Activated CD8-positive, alpha-beta memory T cell treated with anti-CD3 and anti-CD28 coated beads for 4 hours (primary cell): ENCODE data around the gene ANKRD63.

ENCODE experiments used
- DNase-seq, 2 donors: peaks; one replicate each; pipeline ENCODE4 v3.0.0-alpha.2; 2020; ENCODE audit warnings: low read depth in 2 of 2

The ANKRD63 gene

GRCh38 chr15:40279437-40280141, 3.3 kb downstream of the ANKRD63 start:
- DNase-seq: peak; percentile 30 to 43

GRCh38 chr15:40278026-40278425, 4.8 kb downstream of the ANKRD63 start:
- no peak for DNase-seq

DNA sequence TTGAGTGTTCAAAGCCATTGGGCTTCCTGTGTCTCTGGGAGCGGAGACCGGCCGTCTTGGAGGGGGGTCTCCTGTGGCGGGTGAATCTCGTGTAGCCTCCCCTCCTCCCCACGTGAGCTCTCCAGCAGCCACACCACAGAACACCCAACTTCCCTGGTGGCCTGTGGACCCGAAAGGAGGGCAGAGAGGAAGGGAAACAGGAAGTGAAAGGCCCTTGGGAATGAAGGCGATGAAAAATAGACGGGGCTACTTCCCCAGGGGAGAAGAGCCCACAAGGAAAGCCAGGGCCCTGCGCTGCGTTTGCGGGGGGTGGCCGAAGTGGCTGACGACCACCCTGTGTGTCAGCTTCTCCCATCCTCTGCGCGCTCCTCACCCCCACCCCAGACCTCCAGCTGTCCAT, 5.4 kb downstream of the ANKRD63 start:
- DNase-seq: no peak

DNA sequence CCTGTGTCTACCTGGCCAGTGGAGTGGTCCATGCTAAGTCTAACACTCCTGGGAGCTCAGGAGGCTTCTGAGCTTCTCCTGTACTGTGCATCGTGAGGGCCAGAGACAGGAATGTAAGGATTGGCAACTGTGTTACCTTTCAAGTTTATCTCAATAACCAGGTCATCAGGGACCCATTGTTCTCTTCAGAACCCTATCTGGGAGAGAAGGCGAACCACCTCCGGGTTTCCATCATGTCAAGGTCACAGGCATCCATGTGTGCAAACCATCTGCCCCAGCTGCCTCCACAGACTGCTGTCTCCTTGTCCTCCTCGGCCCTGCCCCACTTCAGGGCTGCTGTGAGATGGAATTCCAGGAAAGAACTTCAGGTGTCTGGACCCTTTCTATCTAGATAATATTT, 5.9 kb downstream of the ANKRD63 start:
- DNase-seq: no peak

DNA sequence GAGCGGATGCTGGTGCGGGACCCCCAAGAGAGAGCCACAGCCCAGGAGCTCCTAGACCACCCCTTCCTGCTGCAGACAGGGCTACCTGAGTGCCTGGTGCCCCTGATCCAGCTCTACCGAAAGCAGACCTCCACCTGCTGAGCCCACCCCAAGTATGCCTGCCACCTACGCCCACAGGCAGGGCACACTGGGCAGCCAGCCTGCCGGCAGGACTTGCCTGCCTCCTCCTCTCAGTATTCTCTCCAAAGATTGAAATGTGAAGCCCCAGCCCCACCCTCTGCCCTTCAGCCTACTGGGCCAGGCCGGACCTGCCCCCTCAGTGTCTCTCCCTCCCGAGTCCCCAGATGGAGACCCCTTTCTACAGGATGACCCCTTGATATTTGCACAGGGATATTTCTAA, 6.9 kb downstream of the ANKRD63 start:
- no peak for DNase-seq

GRCh38 chr15:40275523-40275922, 7.3 kb downstream of the ANKRD63 start:
- DNase-seq: no peak

DNA sequence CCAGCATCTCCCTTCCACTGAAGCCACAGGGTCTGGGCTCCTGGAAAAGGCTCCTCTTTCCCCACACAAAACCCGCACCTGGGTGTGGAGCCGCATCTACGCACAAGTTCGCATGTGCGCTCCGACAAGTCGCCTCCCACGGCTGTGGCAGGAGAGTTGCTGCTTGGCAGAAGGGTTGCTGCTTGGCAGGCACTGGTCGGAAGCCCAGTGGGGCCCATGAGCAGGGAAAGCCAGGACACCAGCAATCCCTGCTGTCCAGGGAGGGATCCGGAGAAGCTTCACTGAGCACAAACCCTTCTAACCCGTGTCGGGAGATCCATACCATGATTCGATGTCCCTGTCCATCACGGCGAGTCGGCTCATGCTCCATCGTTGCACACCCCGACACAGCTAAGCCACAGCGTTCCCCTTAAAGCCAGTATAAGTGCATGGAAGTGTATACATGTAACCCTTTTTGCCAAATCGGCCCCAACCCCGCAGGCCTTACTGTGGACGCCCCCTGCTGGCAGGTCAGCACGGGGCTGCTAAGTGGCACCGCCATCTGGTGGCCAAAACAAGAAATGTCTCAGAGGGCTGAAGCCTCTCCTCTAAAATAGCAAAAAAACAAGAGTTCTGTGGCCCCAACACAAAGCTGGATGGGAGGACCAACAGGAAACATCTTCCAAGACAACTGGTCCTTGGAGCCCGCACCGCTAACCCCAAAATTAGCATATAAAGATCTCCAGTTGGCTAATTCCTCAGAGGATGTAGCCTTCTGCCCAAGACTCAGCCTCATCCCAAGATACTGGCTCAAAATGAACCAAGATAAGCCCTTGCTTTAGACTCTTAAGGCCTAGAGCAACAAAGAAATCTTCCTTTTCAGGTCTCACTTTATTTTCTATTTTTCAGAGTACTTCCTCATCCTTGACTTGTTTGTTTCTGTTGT, 8.3 kb downstream of the ANKRD63 start:
- DNase-seq: peak; percentile 73 to 77

- DNase-seq: no peak
Measured at GRCh38 chr15:40273428-40273827, 9.4 kb downstream of the ANKRD63 start.

GRCh38 chr15:40272485-40273056, 10.3 kb downstream of the ANKRD63 start:
- DNase-seq: no peak

GRCh38 chr15:40271685-40272484, 11.0 kb downstream of the ANKRD63 start:
- no peak for DNase-seq

DNA sequence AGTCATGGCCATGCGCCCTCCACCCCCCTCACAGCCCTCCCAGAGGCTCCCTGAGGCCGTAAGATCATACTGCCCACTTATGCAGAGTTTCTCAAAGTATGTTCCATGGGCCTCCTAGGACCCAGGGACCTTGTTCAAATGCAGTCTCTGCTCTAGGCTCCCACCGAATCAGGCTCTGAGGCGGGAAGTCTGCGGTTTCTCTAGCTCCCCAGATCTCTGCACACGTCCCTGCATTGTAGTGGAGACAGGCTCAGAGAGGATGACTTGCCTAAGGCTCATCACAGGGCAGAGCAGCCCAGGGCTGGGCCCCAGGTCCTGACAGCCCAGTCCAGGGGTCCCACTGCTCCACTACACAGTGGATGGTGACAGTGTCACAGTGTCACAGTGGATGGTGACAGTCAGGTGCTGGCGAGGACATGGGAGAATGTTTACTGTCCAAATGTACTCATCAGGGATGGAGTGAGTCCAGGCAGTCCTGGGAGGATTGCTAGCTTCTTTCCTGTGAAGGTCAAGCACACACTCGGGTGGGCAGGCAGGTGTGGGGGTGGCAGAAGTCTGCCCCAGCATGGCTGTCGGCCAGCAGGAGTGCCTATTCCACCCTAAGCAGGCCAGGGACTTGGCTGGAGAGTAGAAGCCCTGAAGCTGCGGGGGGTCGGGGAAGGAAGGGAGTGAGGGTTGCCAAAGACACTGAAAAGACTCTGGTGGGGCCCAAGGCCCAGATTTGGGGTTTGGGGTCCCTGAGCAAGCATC, 12.4 kb downstream of the ANKRD63 start:
- DNase-seq: no peak

DNA sequence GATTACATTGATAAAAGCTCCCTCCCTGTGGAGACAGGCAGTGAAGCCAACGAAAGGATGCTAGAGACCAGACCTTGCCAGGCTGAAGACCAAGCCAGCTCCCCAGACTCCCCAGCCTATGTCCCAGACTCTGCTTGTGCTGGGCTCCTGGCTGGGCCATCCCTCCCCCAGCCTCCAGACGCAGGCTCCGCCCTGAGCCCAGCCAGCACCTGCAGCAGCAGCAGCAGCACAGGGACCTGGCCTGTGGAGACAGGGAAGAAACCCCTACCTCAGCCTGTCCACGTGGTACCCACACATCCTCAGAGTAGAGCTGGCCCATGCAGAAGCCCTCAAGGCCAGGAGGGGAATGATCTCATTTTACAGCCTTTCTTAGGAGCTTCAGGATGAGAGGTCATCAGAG, 13.3 kb downstream of the ANKRD63 start:
- no peak for DNase-seq

DNA sequence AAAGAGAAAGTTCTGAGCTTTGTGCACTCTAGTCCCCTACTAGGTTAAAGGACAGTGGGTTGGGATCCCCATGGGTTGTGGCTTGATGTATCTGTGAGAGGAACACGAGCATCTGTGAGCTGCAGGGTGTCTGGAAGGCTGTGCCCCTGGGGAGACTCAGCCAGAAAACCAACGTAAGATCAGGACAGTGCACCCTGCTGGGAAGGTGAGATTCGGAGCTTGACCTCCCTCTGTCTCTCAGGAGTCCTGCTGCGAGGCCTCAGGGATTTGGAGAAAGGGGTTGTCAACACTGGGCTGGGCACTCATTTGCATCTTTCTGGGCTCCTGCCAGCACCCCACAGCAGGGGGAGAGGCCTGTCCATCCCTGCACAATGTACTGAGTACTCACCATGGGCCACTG, 15.2 kb downstream of the ANKRD63 start:
- no peak for DNase-seq

- DNase-seq: no peak
Measured at GRCh38 chr15:40266828-40267304, 16.0 kb downstream of the ANKRD63 start.

GRCh38 chr15:40265875-40266274, 17.0 kb downstream of the ANKRD63 start:
- DNase-seq: no peak

GRCh38 chr15:40265355-40265754, 17.5 kb downstream of the ANKRD63 start:
- DNase-seq: no peak

DNA sequence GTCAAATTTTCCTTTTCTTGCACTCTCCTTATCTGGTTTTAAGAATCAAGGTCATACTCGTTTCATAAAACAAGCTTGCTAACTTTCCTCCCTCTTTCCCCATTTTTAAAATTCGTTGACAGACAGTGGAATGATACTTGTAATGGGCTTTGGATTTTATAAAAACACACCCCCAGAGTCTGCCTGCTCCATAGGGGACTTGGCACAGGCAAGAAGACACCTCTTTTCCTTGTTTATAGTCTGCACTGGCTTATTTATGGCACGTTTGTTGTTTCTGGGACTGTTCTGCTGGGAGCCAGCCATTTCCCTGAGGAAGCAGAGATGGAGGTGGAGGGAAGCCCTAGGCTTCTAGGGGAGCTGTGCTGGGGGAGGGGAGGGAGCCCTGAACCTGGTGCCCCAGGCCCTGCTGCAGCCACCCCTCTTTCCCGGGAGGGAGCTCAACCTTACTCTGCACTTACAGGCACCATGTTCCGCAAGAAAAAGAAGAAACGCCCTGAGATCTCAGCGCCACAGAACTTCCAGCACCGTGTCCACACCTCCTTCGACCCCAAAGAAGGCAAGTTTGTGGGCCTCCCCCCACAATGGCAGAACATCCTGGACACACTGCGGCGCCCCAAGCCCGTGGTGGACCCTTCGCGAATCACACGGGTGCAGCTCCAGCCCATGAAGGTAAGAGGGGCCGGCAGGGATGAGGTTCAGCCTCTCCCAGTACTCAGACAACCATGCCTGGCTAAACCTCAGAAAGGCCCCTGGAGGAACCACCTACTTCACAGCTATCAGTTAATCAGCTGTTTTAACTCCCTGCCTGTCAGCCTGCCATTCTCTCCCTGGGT, 18.3 kb downstream of the ANKRD63 start:
- DNase-seq: no peak

GRCh38 chr15:40263024-40263754, 19.7 kb downstream of the ANKRD63 start:
- no peak for DNase-seq

DNA sequence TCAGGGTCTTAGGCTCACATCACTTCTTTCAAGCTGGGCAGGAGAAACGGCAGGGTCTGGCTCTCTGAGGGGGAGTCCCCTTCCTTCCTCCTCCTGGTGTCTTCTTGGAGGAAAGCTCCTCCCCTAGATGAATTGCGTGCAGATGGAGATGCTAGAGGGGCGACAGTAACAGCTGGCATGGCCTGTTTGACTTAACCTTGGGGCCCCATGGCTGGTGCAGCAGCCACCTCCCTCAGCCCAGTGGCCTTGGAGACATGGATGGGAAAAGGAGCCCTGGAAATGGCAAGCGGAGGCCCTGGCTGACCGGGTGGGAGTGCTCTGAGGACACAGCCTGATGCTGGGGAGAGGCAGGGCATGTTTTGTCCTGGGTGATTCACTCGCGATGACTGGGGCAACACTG, 23.8 kb downstream of the ANKRD63 start:
- no peak for DNase-seq
